KMS-11 (cell line): Measurements from ENCODE around the gene CSF1R.

Experiments used
- H2AFZ ChIP-seq: fragments of 200-600 bp; sonication (generic); 2 replicates; pipeline ENCODE4 v1.6.1; 2016; ENCODE audit warnings: antibody characterized with exemption, mixed run types, low read depth
- H3K27ac ChIP-seq: fragments of 200-600 bp; sonication (generic); 2 replicates; pipeline ENCODE4 v1.6.1; 2016; ENCODE audit warnings: mild to moderate bottlenecking, mixed run types
- H3K27me3 ChIP-seq: fragments of 200-600 bp; sonication (generic); 2 replicates; pipeline ENCODE4 v1.6.1; 2017; ENCODE audit warnings: mild to moderate bottlenecking, low read depth, mixed run types, moderate library complexity; ENCODE audit not compliant: insufficient read depth
- H3K36me3 ChIP-seq: fragments of 200-600 bp; sonication (generic); 2 replicates; pipeline ENCODE4 v1.6.1; 2017; ENCODE audit warnings: mild to moderate bottlenecking, mixed run types; ENCODE audit not compliant: insufficient read depth
- H3K4me1 ChIP-seq: fragments of 200-600 bp; sonication (generic); 2 replicates; pipeline ENCODE4 v1.6.1; 2016; ENCODE audit warnings: mild to moderate bottlenecking, low read depth, mixed run types; ENCODE audit not compliant: poor library complexity, severe bottlenecking
- H3K4me2 ChIP-seq: fragments of 200-600 bp; sonication (generic); 2 replicates; pipeline ENCODE4 v1.7.0; 2016; ENCODE audit warnings: mild to moderate bottlenecking, mixed run types
- H3K4me3 ChIP-seq: fragments of 200-600 bp; sonication (generic); IDR thresholded peaks from 2 replicates; pipeline ENCODE4 v1.6.1; 2017; ENCODE audit warnings: low read depth, low read length, mixed read lengths; ENCODE audit not compliant: insufficient read depth
- H3K79me2 ChIP-seq: fragments of 200-600 bp; sonication (generic); 2 replicates; pipeline ENCODE4 v1.6.1; 2016; ENCODE audit warnings: low read depth, mixed run types; ENCODE audit not compliant: insufficient read depth
- H3K9ac ChIP-seq: fragments of 200-600 bp; sonication (generic); 2 replicates; pipeline ENCODE4 v1.6.1; 2016; ENCODE audit warnings: mild to moderate bottlenecking, mixed run types
- H4K20me1 ChIP-seq: fragments of 200-600 bp; sonication (generic); 2 replicates; pipeline ENCODE4 v1.6.1; 2016; ENCODE audit warnings: mild to moderate bottlenecking, mixed run types; ENCODE audit not compliant: insufficient read depth
- CTCF ChIP-seq: fragments of 200-600 bp; sonication (generic); conservative IDR thresholded peaks from 2 replicates; pipeline ENCODE4 v1.6.1; 2017; ENCODE audit warnings: low read depth, mild to moderate bottlenecking, antibody characterized with exemption, low read length, moderate library complexity, mixed read lengths

CSF1R gene

GRCh38 chr5:150043657-150044328 lies 42.6 kb downstream of the CSF1R start:
- H3K9ac ChIP-seq: no peak overlapping the region
- no peak overlapping the region for H2AFZ ChIP-seq
- H3K27me3 ChIP-seq: no peaks in the 10 kb centered on the region
- no peak overlapping the region for H3K4me2 ChIP-seq
- no peaks in the 10 kb centered on the region for H3K79me2 ChIP-seq
- no peak for TF ChIP-seq CTCF
- no peaks in the 10 kb centered on the region for H4K20me1 ChIP-seq
- no peaks in the 10 kb centered on the region for H3K36me3 ChIP-seq
- H3K4me1 ChIP-seq: no peaks in the 10 kb centered on the region
- H3K4me3 ChIP-seq: no peak overlapping the region
- H3K27ac ChIP-seq: no peak overlapping the region

DNA sequence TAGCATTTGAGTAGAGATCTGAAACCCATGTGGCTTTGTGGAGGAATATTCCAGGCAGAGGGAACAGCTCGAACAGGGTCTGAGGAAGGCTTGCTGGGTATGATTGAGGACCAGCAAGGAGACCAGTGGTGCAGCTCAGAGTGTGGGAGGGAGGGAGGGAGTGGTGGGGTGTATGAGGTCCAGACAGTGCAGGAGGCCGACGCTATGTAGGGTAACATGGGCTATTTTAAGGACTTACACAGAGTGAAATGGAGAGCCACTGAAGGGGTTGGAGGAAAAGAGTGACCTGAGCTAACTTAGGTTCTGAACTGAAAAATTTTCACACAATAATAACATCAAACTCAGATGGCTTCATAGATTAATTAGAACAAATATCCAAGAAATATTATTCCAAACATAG lies 43.9 kb downstream of the CSF1R start:
- Histone ChIP-seq H3K4me3 (no peak overlapping the region), H3K27ac (no peak overlapping the region), H3K27me3 (no peaks in the 10 kb centered on the region), H4K20me1 (no peaks in the 10 kb centered on the region), H3K4me1 (no peaks in the 10 kb centered on the region), H3K4me2 (no peak overlapping the region), H3K9ac (no peak overlapping the region), H3K79me2 (no peaks in the 10 kb centered on the region), H2AFZ (no peak overlapping the region), H3K36me3 (no peaks in the 10 kb centered on the region)
- TF ChIP-seq CTCF: no peak

- no peaks in the 10 kb centered on the region for H4K20me1 ChIP-seq
- H3K27ac ChIP-seq: no peak overlapping the region
- peaks cover 8% of the 10 kb centered on the region for H3K4me1 ChIP-seq
- no peaks in the 10 kb centered on the region for H3K36me3 ChIP-seq
- no peak overlapping the region for H3K4me3 ChIP-seq
- no peak for TF ChIP-seq CTCF
- H3K79me2 ChIP-seq: no peaks in the 10 kb centered on the region
- H3K9ac ChIP-seq: no peak overlapping the region
- H3K27me3 ChIP-seq: no peaks in the 10 kb centered on the region
- H3K4me2 ChIP-seq: no peak overlapping the region
- no peak overlapping the region for H2AFZ ChIP-seq
These were observed 47.8 kb downstream of the CSF1R start for GRCh38 chr5:150038547-150038946.

GRCh38 chr5:150036513-150036912 lies 49.8 kb downstream of the CSF1R start:
- Histone ChIP-seq H3K79me2 (no peaks in the 10 kb centered on the region), H3K4me3 (no peak overlapping the region), H3K4me1 (peaks cover 8% of the 10 kb centered on the region), H2AFZ (no peak overlapping the region), H3K9ac (no peak overlapping the region), H4K20me1 (no peaks in the 10 kb centered on the region), H3K27ac (no peak overlapping the region), H3K36me3 (no peaks in the 10 kb centered on the region), H3K4me2 (no peak overlapping the region), H3K27me3 (no peaks in the 10 kb centered on the region)
- TF ChIP-seq CTCF: no peak
